ENCODE measurements around the gene TEKT5.
"Not testable (repeated sequence)": the region's sequence is repeated elsewhere in the genome, so short reads cannot be mapped to it uniquely, and the experiment has no call there.

The TEKT5 gene

DNA sequence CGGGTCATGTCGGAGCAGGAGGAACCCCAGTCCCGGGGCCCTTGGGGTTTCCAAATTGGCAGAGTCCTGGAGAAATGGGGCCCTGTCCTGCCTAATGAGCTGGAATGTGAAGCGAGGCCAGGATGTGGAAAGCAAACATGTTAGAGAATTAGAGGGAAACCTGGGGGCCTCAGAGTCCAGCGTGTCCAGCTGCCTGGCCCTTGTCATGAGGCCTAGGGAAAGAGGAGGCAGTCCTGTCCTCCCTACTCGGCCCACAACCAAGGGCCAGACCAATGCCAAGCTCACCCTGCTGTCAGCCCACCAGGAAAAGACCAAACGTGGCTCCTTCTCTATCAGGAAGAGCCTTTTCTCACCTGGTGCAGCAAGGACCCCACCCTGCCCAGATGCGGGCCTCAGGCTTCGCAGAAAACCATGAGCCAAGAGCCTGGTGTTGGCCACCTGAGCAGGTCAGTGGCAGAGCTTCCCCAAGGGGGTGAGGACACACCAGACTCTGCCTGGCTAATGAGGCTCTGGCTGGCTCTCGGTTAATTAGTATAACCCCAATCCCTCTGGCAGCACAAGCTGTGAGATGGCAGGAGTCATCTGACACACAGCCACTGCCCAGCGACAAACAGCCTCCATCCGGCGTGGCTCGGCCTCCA lies 10.1 kb downstream of the TEKT5 start:
- no peak for DNase-seq (ENCODE audit: low read depth)

DNA sequence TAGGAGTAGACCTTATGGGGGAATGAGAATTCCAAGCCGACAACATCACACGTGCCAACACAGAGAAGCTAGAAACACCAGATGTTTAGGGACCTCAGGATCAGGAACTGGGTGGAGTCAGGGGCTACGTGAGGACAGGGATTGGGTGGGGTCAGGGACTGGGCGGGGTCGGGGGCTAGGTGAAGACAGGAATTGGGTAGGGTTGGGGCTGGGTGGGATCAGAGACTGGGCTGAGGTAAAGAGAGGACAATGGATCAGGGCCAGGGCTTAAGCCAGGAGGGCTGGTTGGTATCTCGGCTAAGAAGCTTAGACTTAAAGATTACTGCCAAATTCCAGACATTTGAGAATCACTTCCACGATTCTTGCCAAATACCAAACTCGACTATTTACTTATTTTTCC lies 11.6 kb downstream of the TEKT5 start:
- DNase-seq (ENCODE audit: low read depth) = no peak

DNA sequence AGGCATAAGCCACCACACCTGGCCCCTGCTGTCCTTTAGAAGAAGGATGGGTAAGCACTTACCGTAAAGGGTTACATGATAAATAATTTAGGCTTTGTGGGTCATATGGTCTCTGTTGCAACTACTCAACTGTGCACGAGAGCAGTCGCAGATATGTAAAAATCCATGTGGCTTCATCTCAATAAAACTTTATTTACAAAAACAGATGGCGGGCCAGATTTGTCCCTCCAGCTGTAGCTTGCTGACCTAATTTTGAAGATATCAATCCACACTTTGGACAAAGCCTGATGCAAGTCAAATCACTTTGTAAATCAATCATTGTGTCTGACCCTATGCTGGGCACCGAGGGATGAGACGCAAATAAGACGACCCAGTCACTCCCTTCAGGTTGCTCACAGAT lies 12.1 kb downstream of the TEKT5 start:
- DNase-seq (ENCODE audit: low read depth) = no peak

DNA sequence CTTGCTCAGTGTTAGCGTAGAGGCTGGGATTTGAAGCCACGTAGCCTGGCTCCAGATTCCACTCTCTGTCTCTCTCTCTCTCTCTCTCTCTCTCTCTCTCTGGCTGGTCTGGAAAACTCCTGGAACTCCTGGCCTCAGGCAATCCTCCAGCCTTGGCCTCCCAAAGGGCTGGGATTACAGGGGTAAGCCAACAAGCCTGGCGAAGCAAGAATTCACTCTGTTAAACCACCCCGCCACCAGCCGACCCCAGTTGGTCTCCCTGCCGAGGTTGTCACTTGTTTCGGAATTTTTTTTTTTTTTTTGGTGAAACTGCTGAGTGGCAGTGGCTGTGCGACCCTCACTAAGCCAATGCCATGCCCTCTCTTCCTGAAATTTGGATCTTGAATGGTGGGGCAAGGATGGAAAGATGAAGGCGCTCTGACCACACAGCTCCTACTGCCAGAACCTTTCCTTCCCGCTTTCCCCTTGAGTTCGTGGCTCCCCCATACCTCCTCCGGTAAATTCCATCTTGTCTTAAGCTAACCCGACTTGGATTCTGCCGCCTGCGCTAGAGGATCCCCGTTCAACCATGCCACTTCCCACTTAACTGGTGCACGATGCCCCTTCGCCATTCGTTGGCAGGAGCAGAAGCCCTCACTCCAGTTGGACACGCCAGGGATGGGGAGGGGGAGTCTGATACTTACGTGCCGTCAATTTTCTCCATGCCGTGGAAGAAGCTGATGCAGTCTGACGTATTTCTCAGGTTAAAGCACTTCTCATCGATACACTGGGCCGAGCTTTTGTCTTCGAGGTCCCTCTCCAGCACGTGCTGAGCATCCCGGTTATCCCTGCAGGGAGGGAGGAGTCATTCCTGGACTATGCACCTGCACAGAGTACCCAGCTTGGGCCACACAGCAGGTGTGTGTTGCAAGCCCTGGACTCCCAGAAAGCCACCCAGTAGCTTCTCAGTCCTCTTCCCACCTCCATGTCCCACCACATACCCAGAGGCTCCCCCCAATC lies 13.1 kb downstream of the TEKT5 start:
- no peak for DNase-seq (ENCODE audit: low read depth)

DNA sequence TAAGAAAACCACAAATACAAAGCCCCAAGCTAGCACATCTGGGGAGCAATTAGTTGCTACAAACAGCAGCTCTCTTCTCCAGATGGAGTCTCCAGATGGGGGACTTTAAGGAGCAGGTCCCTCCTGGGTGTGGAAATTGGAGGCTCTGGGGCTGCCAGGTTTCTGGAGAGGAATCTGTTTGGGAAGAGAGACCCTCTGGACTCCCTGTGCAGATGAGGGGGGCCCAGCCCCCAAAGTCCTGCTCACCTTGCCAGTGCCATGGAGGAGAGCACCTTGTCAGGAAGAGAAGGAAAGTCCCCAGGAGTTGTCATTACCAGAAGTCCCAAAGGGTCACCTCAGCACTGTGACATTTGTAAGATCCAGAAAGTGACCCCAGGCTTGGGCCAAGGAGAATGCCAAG lies 14.8 kb downstream of the TEKT5 start:
- DNase-seq (ENCODE audit: low read depth) = no peak

DNA sequence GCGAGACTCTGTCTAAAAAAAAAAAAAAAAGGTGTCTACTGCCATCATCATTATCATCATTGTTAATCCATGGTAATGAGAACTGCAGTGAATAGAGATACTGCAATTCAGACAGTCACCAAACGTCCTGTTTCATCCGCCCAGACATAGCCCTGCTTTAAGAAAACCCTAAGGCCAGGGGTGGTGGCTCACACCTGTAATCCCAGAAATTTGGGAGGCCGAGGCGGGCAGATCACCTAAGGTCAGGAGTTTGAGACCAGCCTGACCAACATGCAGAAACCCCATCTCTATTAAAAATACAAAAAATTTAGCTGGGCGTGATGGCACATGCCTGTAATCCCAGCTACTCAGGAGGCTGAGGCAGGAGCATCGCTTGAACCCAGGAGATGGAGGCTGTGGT lies 15.3 kb downstream of the TEKT5 start:
- DNase-seq (ENCODE audit: low read depth) = not testable (repeated sequence)

DNA sequence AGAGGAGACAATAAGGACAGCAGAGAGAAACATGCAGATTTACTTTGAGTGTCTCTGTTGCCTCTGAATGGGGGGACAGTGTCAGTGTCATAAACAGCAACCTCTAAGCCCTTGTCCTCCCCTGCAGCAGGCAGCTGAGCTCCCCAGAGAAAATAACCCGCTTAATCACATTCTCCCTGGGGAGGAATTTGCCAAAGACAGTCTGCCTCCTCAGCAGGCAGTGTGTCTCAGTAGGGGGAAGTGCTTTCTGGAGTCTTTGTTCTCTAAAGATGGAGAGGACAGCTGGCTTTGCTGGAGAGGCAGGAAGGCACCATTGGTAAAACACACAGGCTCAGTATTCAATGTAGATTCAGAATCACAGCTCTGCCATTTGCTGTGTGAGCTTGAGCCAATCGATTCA lies 16.1 kb downstream of the TEKT5 start:
- no peak for DNase-seq (ENCODE audit: low read depth)

DNA sequence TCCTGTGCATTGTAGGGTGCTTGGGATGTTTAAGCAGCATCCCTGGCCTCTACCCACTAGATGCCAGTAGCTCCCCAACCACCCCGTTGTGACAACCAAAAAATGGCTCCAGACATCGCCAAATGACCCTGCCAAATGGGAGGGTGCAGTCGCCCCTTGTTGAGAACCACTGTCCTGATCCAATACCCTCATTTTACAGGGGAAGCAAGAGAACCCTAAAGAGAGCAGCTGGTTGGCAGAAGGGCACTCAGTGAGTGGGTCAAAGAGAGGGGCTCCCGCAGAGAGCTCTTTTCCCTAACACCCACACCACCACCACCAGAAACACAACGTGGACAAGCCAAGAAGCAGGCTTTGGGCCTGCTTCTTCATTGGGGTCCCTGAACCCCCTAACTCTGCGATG lies 18.4 kb downstream of the TEKT5 start:
- no peak for DNase-seq (ENCODE audit: low read depth)

DNA sequence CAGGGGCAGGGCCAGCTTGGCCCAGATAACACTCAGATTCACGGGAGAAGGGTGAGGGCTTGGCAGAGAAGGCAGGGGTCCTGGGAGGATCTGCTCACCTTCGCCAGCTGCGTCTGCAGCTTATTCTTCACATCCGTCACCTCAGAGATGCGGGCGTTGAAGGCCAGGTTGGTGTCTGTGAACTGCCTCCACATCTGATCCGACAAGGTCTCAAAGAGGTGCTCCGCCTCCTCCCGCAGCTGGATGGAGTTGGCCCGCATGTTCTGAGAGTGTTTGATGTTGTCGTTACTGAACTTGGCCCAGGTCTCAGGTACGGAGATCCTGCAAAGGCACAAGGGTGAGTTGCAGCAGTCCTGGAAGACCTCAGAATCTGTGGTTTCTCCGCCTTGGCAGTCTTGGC lies 18.9 kb downstream of the TEKT5 start:
- DNase-seq (ENCODE audit: low read depth) = no peak

DNA sequence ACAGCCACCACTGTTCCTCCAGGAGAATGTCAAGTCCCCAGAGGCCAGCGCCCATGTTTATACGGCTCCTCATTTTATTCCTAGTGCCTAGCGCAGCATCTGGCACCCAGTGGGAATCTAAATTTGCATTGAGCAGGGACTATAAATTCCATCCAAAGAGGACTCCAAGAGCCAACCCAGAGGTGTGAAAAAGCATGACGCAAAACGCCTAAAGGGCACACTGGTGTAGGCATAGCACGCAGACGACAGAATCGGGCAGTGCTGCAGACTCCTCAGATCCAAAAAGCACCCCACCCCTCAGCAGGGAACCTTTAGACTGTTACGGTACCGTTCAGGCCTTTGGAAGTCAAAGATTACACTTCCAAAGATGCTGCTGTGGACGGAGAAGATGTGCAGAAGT lies 19.5 kb downstream of the TEKT5 start:
- DNase-seq (ENCODE audit: low read depth) = no peak

DNA sequence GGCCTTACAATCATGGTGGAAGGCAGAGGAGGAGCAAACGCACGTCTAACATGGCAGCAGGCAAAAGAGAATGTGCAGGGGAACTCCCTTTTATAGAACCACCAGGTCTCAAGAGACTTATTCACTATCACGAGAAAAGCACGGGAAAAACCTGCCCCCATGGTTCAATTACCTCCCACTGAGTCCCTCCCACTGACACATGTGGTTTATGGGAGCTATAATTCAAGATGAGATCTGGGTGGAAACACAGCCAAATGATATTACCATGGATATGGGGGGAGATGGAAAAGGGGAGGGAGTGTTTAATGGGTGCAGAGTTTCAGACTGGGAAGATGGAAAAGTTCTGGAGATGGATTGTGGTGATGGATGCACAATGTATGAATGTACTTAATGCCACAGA lies 23.0 kb downstream of the TEKT5 start:
- no peak for DNase-seq (ENCODE audit: low read depth)

DNA sequence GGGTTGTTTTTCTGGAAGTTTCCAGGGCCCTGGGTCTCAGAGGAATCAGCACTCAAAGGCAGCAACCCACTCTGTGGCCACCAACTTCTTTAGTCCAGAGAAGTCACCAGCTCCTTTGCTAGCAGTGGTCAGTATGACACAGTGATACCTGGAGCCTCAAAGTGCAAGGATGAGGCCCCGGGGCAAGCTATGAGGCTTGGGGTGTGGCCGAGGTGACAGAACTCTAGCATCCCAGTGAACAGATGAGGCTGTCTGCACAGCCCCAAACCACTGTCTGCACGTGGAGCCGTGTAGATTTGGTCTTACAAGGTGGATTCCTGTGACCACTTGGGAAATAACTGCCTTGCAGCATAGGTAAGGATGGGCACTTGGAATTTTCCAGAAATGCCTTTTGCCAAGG lies 24.9 kb downstream of the TEKT5 start:
- no peak for DNase-seq (ENCODE audit: low read depth)

DNA sequence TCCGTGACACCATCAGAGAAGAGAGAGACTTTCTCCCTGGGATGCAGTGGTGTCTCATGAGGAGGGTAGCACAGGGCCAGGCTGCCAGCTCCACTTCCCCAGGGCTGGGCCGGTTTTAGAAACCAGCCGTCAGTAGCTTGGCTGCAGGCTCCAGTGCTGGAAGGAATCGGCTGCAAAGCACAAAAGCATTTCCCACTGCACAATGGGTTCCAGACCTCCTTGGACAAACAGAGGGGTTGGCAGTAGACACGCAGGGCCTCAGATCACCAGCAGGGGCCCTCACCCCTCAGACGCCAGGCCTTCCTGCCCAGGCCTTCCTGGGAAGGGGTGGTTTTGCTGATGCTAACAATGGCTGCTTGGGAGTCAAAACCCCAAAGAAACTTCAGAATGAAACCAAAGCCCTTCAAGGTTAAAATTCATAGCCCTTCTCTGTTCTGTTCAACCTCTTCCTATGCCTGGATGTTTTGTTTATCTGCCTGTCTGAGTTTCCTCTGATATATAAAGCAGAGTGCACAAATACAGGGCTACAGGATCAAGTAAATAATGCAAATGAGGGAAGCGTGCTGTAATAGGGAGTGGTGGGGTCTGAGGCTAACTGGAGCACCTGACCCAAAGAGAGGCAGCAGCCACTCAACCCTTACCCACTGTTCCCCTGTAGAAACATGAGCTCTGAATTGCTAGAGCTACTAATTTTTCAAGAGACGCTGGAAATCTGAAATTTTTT lies 26.2 kb downstream of the TEKT5 start:
- no peak for DNase-seq (ENCODE audit: low read depth)

DNA sequence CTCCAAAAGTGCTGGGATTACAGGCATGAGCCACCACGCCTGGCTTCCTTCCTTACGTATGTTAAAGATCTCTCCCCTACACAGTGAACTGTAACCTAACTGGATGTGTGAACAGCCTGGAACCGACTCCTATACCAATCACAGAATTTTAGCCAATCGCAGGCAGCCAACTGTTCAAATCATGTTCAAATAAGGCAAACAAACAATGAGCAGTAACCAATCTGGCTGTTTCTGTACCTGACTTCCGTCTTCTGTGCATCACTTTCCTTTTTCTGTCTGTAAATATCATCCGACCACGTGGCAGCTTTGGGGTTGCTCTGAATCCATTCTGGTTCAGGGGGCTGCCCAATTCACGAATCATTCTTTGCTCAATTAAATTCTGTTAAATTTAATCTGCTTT lies 27.5 kb downstream of the TEKT5 start:
- no peak for DNase-seq (ENCODE audit: low read depth)

DNA sequence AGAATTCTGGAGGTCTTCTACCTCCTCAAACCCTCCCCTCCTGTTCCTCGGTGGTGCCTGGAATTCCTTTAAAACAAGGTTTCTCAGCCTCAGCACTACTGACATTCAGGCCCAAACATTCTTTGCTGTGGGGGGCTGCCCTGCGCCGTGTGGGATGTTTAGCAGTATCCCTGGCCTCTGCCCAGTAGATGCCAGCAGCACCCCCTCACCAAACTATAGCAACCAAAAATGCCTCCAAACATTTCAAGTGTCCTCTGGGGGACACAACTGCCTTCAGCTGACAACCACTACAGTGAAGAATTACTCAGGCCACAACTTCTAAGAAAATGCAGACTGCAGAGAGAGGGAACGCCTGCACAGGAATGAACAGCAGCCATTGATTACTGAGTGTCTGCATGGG lies 28.4 kb downstream of the TEKT5 start:
- no peak for DNase-seq (ENCODE audit: low read depth)

DNA sequence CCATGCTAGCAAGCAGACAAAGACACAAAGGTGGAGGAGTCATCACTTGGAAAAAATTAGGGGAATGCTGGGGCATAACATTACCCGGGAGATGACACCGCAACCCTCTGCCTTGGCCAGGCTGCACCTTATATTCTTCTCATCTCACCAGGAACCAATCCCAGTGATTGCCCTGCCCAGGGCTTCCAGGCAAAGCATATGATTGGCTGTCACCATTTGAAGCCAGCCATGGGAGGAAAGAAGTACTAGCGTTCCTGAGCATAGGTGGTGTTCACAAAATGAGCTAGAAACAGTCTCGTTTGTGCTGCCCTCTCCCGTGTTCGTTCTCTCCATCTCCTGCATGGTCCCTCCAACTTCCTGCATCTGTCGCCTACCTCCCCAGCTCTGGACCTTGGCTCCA lies 29.6 kb downstream of the TEKT5 start:
- no peak for DNase-seq (ENCODE audit: low read depth)

DNA sequence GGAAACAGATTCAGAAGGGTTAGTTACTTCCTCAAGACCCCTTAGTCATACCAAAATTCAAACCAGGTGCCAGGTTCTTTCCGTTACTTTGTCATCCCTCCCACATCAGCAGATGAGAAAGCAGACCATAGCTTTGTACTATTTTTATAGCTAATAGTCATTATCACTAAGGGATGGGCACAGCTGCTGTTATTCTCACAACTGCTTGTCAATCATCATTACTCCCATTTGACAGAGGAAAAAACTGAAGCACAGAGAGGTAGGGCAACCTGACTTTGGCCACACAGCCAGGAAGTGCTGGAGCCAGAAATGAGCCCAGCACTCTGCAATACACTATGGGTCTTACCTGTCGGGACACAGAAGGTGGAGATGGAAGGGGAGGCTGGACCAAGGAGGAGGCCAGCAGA lies 30.0 kb downstream of the TEKT5 start:
- no peak for DNase-seq (ENCODE audit: low read depth)

DNA sequence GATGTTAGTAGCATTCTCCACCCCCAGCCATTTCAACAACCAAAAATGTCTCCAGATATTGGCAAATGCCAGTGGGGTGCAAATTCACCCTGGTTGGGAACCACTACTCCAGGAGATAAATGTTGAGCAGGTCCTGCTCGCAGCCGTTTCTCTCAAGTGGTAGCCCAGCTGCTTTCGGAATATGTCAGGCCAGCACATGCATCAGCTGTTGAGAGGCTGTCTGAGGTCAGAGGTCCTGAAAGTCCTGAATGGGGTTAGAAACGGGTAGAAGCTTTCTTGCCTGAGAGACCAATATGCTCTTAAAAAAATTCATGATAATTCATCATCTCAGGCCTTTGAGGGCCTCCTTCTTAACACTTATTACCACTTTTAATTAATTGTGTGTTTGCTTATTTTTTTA lies 31.0 kb downstream of the TEKT5 start:
- no peak for DNase-seq (ENCODE audit: low read depth)

DNA sequence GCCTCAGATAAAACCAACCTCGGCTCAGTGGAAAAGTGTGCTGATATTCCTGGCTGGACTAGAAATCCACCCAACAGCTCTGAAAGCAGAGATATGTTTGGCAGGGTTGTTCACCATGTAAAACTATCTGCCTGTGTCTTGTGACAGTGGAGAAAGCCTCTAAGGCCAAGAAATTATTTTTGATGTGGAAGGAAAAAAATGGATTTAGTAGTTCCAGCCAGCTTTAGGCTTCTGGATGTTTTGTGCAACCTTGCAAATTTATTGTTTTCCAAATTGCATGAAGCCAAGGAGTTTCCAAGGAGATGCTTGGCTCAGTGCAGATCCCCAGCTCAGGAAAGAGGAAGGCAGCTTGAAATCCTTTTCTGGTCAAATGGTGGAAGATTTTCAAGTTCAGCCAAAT lies 31.6 kb downstream of the TEKT5 start:
- no peak for DNase-seq (ENCODE audit: low read depth)

DNA sequence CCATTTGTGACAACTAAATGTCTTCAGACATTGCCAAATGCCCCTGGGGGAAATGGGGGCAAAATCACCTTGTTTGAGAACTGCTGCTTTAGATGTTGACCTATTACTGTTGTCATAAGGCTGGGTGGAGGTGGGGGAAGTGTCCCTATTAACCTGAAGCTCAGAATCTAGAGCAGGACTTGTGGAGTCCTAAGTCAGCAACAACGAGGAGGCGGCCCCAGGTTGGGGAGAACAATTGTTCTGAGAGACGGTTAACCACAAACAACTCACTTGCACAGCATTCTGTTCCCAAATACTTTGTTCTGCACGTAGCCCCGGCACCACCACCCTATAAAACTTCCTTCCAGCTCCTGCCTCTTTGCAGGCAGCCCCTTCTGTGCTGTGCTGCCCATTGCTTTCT lies 32.5 kb downstream of the TEKT5 start:
- no peak for DNase-seq (ENCODE audit: low read depth)

DNA sequence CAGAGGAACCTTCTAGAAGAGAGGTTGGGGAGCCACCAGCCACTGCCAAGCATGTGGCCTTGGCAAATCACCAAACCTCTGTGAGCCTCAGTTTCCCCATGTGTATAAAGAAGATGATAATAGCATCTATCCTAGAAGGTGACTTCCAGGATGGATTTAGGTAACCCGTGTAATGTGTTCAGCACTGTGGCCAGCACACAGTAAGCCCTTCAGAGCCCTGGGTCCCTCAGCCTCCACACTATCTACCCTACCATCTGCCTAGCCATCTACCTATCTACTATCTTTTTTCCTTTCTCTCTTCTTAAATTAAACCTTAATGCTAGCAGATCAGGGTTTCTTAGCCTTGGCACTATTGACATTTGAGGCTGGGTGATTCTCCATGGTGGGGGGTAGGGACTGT lies 33.0 kb downstream of the TEKT5 start:
- DNase-seq (ENCODE audit: low read depth) = no peak

DNA sequence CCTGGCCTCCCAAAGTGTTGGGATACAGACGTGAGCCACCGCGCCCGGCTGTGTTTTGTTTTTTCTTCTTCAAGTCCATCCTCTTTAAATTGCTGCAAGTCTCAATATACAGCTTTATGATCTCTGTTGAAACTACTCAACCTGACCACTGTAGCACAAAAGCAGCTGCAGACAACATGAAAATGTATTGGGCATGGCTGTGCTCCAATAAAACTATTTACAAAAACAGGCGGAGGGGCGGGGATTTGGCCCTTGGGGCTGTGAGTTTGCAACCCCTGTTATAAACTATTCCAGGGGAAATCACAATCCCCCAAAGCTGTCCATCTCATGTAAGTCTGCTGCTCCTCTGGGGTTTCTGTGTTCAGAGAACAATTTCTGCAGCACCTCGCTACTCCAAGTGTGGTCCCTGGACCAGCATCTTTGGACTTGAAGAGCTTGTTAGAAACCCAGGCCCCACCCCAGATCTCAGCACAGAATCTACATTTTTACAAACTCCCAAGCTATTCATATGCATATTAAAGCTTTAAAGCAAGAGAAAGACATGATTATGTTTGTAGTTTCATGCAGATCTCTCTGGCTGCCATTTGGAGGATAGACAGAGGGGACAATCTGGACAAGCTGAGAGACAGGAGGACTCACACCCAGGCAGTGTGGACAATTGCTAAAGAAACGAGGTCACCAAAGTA lies 33.6 kb downstream of the TEKT5 start:
- DNase-seq (ENCODE audit: low read depth) = no peak
